ENCODE results near the gene SLC29A4.

DNA sequence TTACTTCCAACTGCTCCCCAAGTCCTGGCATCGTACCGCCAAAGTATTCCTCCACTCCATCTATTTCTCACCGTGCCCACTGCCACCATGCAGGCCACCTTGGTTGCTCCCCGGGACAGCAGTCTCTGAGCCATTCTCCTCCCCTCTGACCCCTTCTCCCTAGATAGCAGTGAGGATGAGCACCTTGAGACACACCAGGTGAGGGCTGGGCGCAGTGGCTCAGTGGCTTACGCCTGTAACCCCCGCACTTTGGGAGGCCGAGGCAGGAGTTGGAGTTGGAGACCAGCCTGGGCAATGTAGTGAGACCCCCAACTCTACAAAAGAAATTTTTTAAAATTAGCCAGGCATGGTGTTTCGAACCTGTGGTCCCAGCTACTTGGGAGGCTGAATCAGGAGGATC, 4.2 kb downstream of the SLC29A4 start:
- TF ChIP-seq, protein P1, sequence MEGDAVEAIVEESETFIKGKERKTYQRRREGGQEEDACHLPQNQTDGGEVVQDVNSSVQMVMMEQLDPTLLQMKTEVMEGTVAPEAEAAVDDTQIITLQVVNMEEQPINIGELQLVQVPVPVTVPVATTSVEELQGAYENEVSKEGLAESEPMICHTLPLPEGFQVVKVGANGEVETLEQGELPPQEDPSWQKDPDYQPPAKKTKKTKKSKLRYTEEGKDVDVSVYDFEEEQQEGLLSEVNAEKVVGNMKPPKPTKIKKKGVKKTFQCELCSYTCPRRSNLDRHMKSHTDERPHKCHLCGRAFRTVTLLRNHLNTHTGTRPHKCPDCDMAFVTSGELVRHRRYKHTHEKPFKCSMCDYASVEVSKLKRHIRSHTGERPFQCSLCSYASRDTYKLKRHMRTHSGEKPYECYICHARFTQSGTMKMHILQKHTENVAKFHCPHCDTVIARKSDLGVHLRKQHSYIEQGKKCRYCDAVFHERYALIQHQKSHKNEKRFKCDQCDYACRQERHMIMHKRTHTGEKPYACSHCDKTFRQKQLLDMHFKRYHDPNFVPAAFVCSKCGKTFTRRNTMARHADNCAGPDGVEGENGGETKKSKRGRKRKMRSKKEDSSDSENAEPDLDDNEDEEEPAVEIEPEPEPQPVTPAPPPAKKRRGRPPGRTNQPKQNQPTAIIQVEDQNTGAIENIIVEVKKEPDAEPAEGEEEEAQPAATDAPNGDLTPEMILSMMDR (IDR thresholded peaks at IDR 0.05 in 4 of 5, conservative IDR thresholded peaks at IDR 0.05 in 1 of 5): no peak
- TF ChIP-seq POLR2A (IDR thresholded peaks at IDR 0.05): no peak

All from gastrocnemius medialis (tissue), 4 donors.